Subcutaneous adipose tissue (tissue), 4 donors: ENCODE measurements around the gene TMEM181. TPM values are rescaled to one million over a fixed set of nuclear protein-coding genes. Genes with fewer than 3 reads are reported as not detected.

Experiments used
- total RNA-seq, 4 donors: library from RNA; depleted of rRNA; stranded (reverse); fragments of >200 nt; gene quantifications; one replicate each; pipeline ENCODE4 v1.1.0, GENCODE V29; 2016
- TF ChIP-seq, protein P1 (sequence below): fragments of 450-650 bp; IDR thresholded peaks from one replicate; pipeline ENCODE4 v1.5.1; 2016; ENCODE audit warnings: low read depth, mild to moderate bottlenecking, control low read depth, antibody characterized with exemption, moderate library complexity

TMEM181 gene
- total RNA-seq, 4 donors from 2014 or later = 15.1 to 33.1 (median 19.7) TPM

DNA sequence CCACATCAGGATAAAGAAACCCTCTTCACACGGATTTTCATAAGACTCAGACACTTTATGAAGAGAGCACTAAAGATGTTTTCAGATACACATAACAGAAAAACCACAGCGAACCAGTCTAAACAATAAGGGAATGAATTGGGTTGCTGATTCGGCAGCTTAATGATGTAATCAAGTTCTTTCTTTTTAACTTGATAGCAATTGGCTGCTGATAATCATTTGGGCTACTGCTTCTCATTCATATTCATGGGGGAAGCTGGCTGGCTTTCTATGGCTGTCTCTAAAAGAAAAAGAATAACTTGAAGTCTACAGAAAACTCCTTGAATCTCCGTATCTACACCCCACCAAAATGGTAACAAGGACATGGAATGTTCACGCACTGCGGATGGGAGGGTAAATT is 20.0 kb upstream of the TMEM181 start:
- TF ChIP-seq, protein P1, sequence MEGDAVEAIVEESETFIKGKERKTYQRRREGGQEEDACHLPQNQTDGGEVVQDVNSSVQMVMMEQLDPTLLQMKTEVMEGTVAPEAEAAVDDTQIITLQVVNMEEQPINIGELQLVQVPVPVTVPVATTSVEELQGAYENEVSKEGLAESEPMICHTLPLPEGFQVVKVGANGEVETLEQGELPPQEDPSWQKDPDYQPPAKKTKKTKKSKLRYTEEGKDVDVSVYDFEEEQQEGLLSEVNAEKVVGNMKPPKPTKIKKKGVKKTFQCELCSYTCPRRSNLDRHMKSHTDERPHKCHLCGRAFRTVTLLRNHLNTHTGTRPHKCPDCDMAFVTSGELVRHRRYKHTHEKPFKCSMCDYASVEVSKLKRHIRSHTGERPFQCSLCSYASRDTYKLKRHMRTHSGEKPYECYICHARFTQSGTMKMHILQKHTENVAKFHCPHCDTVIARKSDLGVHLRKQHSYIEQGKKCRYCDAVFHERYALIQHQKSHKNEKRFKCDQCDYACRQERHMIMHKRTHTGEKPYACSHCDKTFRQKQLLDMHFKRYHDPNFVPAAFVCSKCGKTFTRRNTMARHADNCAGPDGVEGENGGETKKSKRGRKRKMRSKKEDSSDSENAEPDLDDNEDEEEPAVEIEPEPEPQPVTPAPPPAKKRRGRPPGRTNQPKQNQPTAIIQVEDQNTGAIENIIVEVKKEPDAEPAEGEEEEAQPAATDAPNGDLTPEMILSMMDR = no peak

DNA sequence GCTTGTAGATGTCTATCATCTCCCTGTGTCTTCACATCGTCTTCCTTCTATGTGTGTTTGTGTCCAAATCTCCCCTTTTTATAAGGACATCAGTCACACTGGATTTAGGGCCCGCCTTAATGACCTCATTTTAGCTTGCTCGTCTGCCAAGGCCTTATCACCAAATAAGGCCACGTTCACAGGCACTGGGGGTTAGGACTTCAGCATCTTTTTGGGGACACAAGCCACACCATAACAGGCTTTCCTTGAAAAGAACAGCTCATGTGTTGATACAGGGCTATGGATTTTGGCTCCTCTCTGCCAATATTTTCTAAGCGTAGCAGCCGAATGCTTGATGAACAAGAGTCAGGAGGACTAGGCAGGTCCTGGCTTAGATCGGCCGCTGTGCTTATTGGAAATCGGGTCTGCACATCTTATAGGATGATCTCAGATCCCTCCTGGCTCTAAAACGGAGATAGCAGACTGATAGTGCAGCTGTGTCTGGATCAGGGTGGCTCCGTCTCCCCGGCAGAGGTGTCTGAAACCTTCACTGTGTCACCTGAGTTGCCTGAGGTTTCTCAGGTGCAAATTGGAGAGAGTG is 16.2 kb upstream of the TMEM181 start:
- TF ChIP-seq, protein P1 = no peak

DNA sequence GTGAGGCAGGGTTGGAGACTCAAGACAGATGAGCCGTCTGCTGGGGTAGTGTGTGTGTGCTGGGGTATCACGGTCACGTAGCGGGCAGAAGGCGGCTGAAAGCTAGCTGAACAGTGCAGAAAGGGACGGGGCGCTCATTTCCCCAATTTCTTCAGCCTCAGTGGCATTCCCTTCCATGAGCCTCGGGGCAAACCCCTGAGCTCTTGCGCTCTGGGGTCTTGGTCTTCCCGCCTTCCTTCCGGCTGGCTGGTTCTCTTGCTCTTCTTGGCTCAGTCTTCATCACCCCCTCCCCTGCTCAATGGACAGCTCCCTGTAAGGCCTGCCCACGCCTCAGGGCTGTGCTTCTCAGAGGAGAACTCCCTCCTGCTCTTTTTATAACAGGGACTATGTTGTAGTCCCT is 15.5 kb upstream of the TMEM181 start:
- TF ChIP-seq, protein P1 = no peak

DNA sequence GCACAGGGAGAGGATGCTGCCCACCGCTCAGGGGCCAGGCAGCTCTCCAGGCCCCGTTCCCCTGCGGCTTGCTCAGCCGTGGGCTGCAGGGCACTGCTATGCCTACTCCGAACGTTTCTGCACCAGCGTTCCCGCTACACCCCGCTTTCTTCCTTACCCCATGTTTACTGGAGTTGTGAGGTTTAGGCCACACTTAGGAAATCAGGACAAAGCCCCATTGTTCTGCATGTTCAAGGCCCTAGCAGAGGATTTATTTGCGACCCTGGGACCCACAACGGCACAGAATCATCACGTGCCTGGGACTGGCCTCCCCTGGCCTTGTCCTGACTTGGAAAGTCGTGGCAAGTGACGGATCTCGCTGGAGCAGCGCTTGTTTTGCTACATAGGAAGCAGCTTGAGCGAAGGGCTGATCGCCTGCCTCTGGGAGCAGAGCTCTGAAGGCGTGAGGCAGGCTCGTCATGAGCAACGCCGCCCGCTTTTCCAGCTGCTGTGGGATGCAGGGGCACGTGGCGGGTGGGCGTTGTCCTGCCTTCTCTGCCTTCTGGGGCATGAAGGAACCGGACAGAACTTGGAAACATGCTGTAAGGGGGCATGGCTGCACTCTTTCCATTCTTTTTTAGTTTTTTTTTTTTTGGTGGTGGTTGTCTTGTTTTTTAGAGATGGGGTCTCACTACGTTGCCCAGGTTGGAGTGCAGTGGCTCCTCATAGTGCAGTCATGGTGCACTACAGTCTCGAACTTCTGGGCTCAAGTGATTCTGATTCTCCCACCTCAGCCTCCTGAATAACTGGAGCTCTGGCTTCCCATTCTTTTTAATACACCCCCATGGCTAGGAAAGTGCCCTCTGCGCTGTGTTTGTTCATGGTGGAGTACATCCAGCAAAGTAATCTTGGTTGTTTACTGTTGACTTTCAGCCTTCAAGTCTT is 14.6 kb upstream of the TMEM181 start:
- TF ChIP-seq, protein P1 = no peak

DNA sequence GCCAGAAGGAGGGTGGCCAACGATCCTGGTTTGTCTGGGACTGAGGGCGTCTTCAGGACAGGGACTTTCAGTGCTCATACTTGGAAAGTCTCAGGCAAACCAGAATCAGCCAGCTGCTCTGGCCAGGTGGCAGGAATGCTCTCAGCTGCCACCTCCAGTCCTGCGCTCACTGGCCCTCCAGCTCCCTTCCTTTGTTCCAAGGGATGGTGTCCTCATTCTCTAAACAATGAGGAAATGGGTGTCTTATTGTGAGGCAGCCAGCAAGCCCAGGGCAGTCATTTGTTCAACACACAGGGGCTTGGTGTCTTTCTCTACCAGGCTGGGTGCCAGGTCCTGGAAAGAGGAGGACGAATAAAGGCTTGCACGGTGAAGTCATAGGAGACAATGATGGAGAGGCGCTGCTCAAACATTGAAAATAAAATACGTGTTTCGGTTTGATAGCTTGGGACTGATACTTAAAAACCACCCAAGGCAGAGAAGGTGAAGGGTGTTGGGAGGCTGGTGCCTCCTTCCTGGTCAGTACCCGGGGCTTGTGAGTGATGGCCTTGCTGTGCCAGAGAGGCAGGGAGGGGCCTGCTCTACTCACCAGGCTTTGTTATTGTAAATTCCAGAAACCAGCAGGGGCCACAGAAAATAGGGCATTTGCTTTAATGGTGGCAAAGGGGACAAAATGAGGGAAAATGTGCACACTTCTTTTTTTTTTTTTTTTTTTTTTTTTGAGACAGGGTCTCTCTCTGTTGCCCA is 11.3 kb upstream of the TMEM181 start:
- TF ChIP-seq, protein P1 = no peak

DNA sequence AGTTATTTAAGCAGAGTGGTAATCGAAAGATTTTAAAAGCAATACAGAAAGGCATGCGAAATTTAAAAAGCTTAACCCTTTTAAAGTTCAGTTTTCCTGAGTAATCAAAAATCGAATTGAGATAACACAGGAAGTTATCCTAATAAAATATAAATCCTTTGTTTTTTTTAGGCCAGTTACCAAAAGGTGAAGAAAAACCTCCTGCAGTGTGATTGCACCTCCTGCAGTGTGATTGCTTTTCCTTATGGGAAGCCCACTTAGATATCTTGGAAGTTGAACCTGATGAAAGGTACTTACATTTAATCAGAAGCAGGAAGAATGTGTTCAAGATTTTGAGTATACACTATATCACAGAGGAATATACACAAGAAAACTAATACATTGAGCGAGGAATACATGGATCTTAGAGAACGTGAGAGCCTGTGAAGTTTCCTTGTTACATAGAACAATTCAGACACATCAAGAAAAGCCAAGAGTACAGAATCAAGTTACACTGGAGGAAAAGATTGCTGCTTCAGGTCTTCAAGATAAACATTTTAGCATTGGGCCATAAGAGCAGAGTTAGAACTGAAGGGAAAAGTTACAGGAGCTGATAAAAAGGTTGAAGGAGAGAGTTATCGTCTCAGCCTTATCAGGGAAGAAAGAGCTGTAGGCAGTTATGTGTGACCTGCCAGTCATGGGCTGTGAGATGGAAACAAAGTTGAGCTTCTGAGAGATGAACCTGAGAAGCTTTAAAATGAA is 7.7 kb upstream of the TMEM181 start:
- TF ChIP-seq, protein P1 = no peak
